Mesothelial cell of epicardium (in vitro differentiated cells): ENCODE measurements around the gene LASP1NB.

Experiments used
- DNase-seq, 2 experiments: peaks; one replicate each; pipeline ENCODE4 v3.0.0; 2021; ENCODE audit warnings: low spot score in 2 of 2; ENCODE audit not compliant: unreplicated experiment in 2 of 2
- H3K27ac Mint-ChIP-seq: 2 replicates; pipeline ENCODE4 v1.8.0; 2021; ENCODE audit warnings: mixed read lengths
- H3K27me3 Mint-ChIP-seq: 2 replicates; pipeline ENCODE4 v1.8.0; 2021; ENCODE audit warnings: low read depth, mixed read lengths
- H3K36me3 Mint-ChIP-seq: 2 replicates; pipeline ENCODE4 v1.8.0; 2021; ENCODE audit warnings: mixed read lengths
- H3K4me1 Mint-ChIP-seq: 2 replicates; pipeline ENCODE4 v1.8.0; 2021; ENCODE audit warnings: mixed read lengths
- H3K4me3 Mint-ChIP-seq: 2 replicates; pipeline ENCODE4 v1.8.0; 2021; ENCODE audit warnings: mild to moderate bottlenecking, moderate library complexity, mixed read lengths
- H3K9me3 Mint-ChIP-seq: 2 replicates; pipeline ENCODE4 v1.8.0; 2021; ENCODE audit warnings: mixed read lengths
- CTCF ChIP-seq: fragments of 200-600 bp; sonication (generic); IDR thresholded peaks from one replicate; pipeline ENCODE4 v1.5.0; 2021; ENCODE audit warnings: antibody characterized with exemption; ENCODE audit not compliant: unreplicated experiment

LASP1NB gene

GRCh38 chr17:38916771-38917170 lies 8.6 kb upstream of the LASP1NB start:
- no peaks in the 10 kb centered on the region for H3K27me3 Mint-ChIP-seq
- no peak overlapping the region for H3K4me3 Mint-ChIP-seq
- peaks cover 12% of the 10 kb centered on the region for H3K4me1 Mint-ChIP-seq
- H3K27ac Mint-ChIP-seq, result peak overlapping the region; percentile 4
- DNase-seq, result peak in 1 of 2 experiments; percentile 13
- H3K36me3 Mint-ChIP-seq, result peaks cover 28% of the 10 kb centered on the region
- H3K9me3 Mint-ChIP-seq, result no peaks in the 10 kb centered on the region
- no peak for TF ChIP-seq CTCF

- Mint-ChIP-seq H3K4me3 (no peak overlapping the region), H3K27ac (peak overlapping the region; percentile 24), H3K36me3 (peaks cover 28% of the 10 kb centered on the region), H3K4me1 (peaks cover 17% of the 10 kb centered on the region), H3K27me3 (no peaks in the 10 kb centered on the region), H3K9me3 (no peaks in the 10 kb centered on the region)
- no peak for DNase-seq
- TF ChIP-seq CTCF, result no peak
Measured at GRCh38 chr17:38917259-38917658, 8.2 kb upstream of the LASP1NB start.

- no peak for TF ChIP-seq CTCF
- H3K9me3 Mint-ChIP-seq, result no peaks in the 10 kb centered on the region
- H3K36me3 Mint-ChIP-seq, result peaks cover 28% of the 10 kb centered on the region
- H3K4me1 Mint-ChIP-seq, result peaks cover 25% of the 10 kb centered on the region
- no peaks in the 10 kb centered on the region for H3K27me3 Mint-ChIP-seq
- no peak overlapping the region for H3K27ac Mint-ChIP-seq
- H3K4me3 Mint-ChIP-seq, result no peak overlapping the region
- no peak for DNase-seq
Measured at GRCh38 chr17:38918129-38918913, 7.1 kb upstream of the LASP1NB start.

- Mint-ChIP-seq H3K27me3 (no peaks in the 10 kb centered on the region), H3K4me1 (peaks cover 25% of the 10 kb centered on the region), H3K36me3 (peaks cover 28% of the 10 kb centered on the region), H3K9me3 (no peaks in the 10 kb centered on the region), H3K4me3 (no peak overlapping the region), H3K27ac (no peak overlapping the region)
- no peak for TF ChIP-seq CTCF
- no peak for DNase-seq
Measured at GRCh38 chr17:38918916-38919315, 6.5 kb upstream of the LASP1NB start.

- Mint-ChIP-seq H3K4me1 (peaks cover 25% of the 10 kb centered on the region), H3K4me3 (no peak overlapping the region), H3K36me3 (peaks cover 23% of the 10 kb centered on the region), H3K27me3 (no peaks in the 10 kb centered on the region), H3K27ac (no peak overlapping the region), H3K9me3 (no peaks in the 10 kb centered on the region)
- no peak for TF ChIP-seq CTCF
- no peak for DNase-seq
Measured at GRCh38 chr17:38919316-38920078, 5.9 kb upstream of the LASP1NB start.
